Measurements from ENCODE around the gene ZNF22. TPM values are rescaled to one million over a fixed set of nuclear protein-coding genes. Genes with fewer than 3 reads are reported as not detected.

ZNF22 gene
- total and polyA plus RNA-seq, 2 experiments from 2014 or later: 25.9 to 32.2 TPM

DNA sequence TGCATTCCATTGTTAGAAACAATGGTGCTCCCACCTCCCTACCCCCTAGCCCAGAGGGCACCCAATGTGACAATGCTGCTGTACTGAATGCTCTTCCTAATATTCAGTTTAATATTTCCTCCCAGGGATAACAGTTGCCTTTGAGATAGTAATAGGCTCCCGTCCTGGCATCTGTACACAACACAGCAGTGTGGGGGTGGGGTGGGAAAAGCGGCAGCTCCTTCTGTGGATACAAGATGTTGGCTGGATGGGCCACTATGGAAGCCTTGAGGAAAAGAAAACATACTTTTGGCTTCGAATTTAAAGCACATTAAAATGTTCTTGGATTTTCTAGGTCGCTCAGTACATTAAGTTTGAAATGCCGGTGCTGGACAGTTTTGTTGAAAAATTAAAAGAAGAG is 9.2 kb upstream of the ZNF22 start:
- Histone ChIP-seq H3K4me2 (no peak overlapping the region), H3K79me2 (no peaks in the 10 kb centered on the region), H3K27ac (no peak overlapping the region), H3K27me3 (no peaks in the 10 kb centered on the region), H3K4me1 (ENCODE audit: insufficient read depth) (peaks cover 17% of the 10 kb centered on the region), H3K4me3 (no peak overlapping the region), H3K9me3 (ENCODE audit: low read depth) (no peaks in the 10 kb centered on the region), H3K9me2 (replicated peaks; ENCODE audit: insufficient read depth) (no peaks in the 10 kb centered on the region), H2AFZ (no peak overlapping the region), H3K36me3 (replicated peaks; ENCODE audit: insufficient read depth, low read depth) (no peaks in the 10 kb centered on the region), H4K20me1 (ENCODE audit: insufficient read depth, poor library complexity, severe bottlenecking) (no peaks in the 10 kb centered on the region)
- TF ChIP-seq, protein P1, sequence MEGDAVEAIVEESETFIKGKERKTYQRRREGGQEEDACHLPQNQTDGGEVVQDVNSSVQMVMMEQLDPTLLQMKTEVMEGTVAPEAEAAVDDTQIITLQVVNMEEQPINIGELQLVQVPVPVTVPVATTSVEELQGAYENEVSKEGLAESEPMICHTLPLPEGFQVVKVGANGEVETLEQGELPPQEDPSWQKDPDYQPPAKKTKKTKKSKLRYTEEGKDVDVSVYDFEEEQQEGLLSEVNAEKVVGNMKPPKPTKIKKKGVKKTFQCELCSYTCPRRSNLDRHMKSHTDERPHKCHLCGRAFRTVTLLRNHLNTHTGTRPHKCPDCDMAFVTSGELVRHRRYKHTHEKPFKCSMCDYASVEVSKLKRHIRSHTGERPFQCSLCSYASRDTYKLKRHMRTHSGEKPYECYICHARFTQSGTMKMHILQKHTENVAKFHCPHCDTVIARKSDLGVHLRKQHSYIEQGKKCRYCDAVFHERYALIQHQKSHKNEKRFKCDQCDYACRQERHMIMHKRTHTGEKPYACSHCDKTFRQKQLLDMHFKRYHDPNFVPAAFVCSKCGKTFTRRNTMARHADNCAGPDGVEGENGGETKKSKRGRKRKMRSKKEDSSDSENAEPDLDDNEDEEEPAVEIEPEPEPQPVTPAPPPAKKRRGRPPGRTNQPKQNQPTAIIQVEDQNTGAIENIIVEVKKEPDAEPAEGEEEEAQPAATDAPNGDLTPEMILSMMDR (IDR thresholded peaks at IDR 0.05; ENCODE audit: poor library complexity): no peak
- 86% methylated on average over 5 of the region's 5 CpGs for WGBS (ENCODE audit: low lambda C conversion rate, missing lambda C conversion rate)
- no peak for DNase-seq (ENCODE audit: low spot score)

DNA sequence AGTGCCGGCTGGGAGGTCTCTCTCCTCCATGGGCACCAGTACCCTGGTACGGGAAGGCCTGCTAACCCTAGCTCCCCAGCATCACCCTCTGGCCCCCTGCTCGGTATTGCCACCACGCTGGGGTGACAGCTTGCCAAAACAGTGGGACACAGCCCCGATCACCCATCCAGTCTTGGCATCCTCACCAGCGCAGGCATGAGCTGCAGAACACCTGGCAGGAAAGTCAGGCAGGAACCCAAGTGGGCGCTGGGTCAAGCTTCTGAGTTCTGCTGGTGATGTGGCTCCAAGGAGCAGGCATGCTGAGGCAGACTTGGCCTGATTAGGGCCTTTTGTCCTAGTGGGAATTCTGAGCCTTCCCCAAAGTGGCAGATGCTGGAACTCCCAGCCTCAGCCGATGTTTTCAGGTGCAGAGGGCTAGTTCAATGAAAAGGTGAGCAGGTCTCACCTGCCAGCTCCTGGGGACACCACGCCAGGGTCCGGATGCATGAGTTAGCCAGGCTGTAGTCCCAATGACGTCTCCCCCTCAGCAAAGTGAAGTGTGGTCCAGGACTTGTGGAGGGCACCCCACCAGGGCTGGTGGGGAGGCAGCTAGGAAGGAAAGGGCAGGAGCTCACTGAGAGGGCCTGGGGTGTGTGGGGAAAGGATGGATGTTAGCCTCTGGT is 8.5 kb upstream of the ZNF22 start:
- no peak overlapping the region for H3K4me2 ChIP-seq
- DNase-seq (ENCODE audit: low spot score): no peak
- H3K9me2 ChIP-seq (replicated peaks; ENCODE audit: insufficient read depth): no peaks in the 10 kb centered on the region
- H3K27ac ChIP-seq: no peak overlapping the region
- TF ChIP-seq EZH2phosphoT487 (IDR thresholded peaks at IDR 0.05; ENCODE audit: low read depth, severe bottlenecking, unreplicated experiment) (no peak), EZH2 (IDR thresholded peaks at IDR 0.05; ENCODE audit: borderline replicate concordance) (no peak)
- TF ChIP-seq, protein P1 (IDR thresholded peaks at IDR 0.05; ENCODE audit: poor library complexity): no peak
- H2AFZ ChIP-seq: no peak overlapping the region
- no peaks in the 10 kb centered on the region for H3K36me3 ChIP-seq (replicated peaks; ENCODE audit: insufficient read depth, low read depth)
- no peaks in the 10 kb centered on the region for H3K9me3 ChIP-seq (ENCODE audit: low read depth)
- H3K4me3 ChIP-seq: no peak overlapping the region
- no peaks in the 10 kb centered on the region for H4K20me1 ChIP-seq (ENCODE audit: insufficient read depth, poor library complexity, severe bottlenecking)
- no peaks in the 10 kb centered on the region for H3K27me3 ChIP-seq
- WGBS (ENCODE audit: low lambda C conversion rate, missing lambda C conversion rate): 98% methylated on average over 11 of the region's 11 CpGs
- peaks cover 16% of the 10 kb centered on the region for H3K4me1 ChIP-seq (ENCODE audit: insufficient read depth)
- no peaks in the 10 kb centered on the region for H3K79me2 ChIP-seq

DNA sequence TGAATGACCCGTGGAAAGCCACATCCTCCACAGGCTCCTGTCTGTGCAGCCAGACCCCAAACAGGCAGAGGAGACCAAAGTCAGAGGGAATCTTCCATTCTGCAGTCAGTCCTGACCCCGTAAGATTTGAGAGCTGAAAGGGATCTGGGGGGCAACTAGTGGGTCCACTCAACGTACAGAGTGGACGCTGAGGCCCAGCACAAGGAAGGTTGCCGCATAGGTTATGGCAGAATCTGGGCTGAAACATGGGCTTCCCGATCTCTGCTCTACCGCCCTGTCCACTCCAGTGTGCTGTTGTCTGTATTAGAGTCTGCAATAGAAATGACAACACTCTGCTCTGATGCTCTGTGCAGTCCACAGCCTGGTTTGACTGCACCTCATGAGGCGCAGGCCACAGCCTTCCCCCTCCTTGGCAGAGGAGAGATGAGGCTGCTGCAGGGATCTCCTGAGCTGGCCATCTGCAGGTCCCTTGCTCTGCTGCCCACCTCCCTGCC is 7.9 kb upstream of the ZNF22 start:
- no peaks in the 10 kb centered on the region for H3K36me3 ChIP-seq (replicated peaks; ENCODE audit: insufficient read depth, low read depth)
- no peaks in the 10 kb centered on the region for H3K9me3 ChIP-seq (ENCODE audit: low read depth)
- H3K4me2 ChIP-seq: no peak overlapping the region
- peaks cover 16% of the 10 kb centered on the region for H3K4me1 ChIP-seq (ENCODE audit: insufficient read depth)
- no peak overlapping the region for H3K27ac ChIP-seq
- TF ChIP-seq, protein P1 (IDR thresholded peaks at IDR 0.05; ENCODE audit: poor library complexity): no peak
- TF ChIP-seq EZH2phosphoT487 (IDR thresholded peaks at IDR 0.05; ENCODE audit: low read depth, severe bottlenecking, unreplicated experiment) (no peak), EZH2 (IDR thresholded peaks at IDR 0.05; ENCODE audit: borderline replicate concordance) (no peak)
- no peaks in the 10 kb centered on the region for H4K20me1 ChIP-seq (ENCODE audit: insufficient read depth, poor library complexity, severe bottlenecking)
- H3K9me2 ChIP-seq (replicated peaks; ENCODE audit: insufficient read depth): no peaks in the 10 kb centered on the region
- no peak overlapping the region for H3K4me3 ChIP-seq
- DNase-seq (ENCODE audit: low spot score): no peak
- no peak overlapping the region for H2AFZ ChIP-seq
- no peaks in the 10 kb centered on the region for H3K79me2 ChIP-seq
- H3K27me3 ChIP-seq: no peaks in the 10 kb centered on the region
- WGBS (ENCODE audit: low lambda C conversion rate, missing lambda C conversion rate): over 99% methylated on average over 8 of the region's 8 CpGs

Data from hepatocyte (in vitro differentiated cells).